ENCODE results near the gene LRRC61. TPM values are rescaled to one million over a fixed set of nuclear protein-coding genes. Genes with fewer than 3 reads are reported as not detected.

LRRC61 gene
- total and polyA plus RNA-seq, 2 experiments from 2014 or later = 34.7 to 75.2 TPM

DNA sequence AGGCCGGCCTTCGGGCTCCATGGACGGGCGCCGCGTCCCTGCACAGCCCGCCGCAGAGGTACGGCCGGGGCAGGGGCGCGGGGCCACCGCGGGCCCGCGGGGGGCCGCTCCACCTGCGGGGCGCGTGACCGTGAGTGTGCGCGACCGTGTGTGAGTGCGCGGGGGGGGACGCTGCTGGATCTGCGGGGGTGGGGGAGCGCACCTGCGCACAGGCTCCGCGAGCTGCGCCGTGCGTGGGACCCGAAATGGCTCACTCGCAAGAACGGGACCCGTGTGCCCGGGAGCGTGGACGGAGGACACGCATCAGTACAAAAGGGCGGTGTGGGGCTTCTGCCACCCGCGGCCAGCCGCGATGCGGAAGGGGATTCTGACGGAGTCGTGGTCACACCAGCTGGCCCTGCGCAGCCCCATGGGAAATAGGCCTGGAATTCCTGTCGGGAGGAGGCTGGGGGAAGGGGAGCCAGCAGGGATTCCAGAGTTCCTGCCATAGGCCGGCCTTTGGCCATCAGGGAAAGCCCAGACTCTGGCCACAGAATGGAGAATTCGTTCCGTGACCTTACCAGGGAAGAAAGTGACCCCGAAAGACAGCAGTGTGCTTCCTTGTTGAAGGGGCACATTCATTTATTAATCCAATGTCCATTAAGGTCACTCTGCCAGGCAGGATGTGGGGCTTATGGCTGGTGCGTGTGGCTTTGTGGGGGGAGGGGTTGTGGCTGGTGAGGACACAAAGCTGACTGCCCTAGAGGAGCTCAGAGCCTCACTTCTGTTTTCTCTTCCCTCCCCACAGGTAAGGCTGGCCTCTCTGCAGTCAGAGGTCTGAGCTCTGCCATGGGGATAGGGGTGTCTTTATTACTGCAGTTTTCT, 46.0 kb downstream of the LRRC61 start:
- Mint-ChIP-seq H3K36me3 (ENCODE audit: low read depth) (peaks cover 42% of the 10 kb centered on the region), H3K4me1 (peaks cover 53% of the 10 kb centered on the region), H3K27me3 (ENCODE audit: insufficient read depth, low read depth, poor library complexity) (peaks cover 22% of the 10 kb centered on the region), H3K9me3 (no peaks in the 10 kb centered on the region), H3K27ac (peak overlapping the region; percentile 100), H3K4me3 (peak overlapping the region; percentile 98)
- Histone ChIP-seq H3K4me1 (ENCODE audit: insufficient read depth) (peaks cover 42% of the 10 kb centered on the region), H3F3A (replicated peaks; ENCODE audit: low read depth) (peaks cover 19% of the 10 kb centered on the region), H3K27ac (ENCODE audit: low read depth) (peak overlapping the region; percentile 96), H2AFZ (no peak overlapping the region), H3K79me2 (replicated peaks; ENCODE audit: insufficient read depth) (peaks cover 46% of the 10 kb centered on the region), H3K27me3 (ENCODE audit: insufficient read depth) (no peaks in the 10 kb centered on the region), H3K4me3 (peak overlapping the region; percentile 81), H4K20me1 (replicated peaks; ENCODE audit: insufficient read depth) (peaks cover 5% of the 10 kb centered on the region), H3K9me2 (ENCODE audit: insufficient read depth) (no peaks in the 10 kb centered on the region), H3K4me2 (peak overlapping the region; percentile 96), H3K36me3 (ENCODE audit: insufficient read depth) (0 out of 2 replicates have a peak, but pooled peaks cover 3% of the 10 kb centered on the region)
- DNase-seq (ENCODE audit: low spot score) (peak; percentile 94), ATAC-seq (peak; percentile 63)
- TF ChIP-seq JUNB (IDR thresholded peaks at IDR 0.05; ENCODE audit: unreplicated experiment) (no peak), POLR2AphosphoS5 (IDR thresholded peaks at IDR 0.05; ENCODE audit: low read depth) (peak; percentile 59), CREB1 (CRISPR knock-in tag; IDR thresholded peaks at IDR 0.05; ENCODE audit: low read depth) (peak; percentile 65)
- TF ChIP-seq, protein P1, sequence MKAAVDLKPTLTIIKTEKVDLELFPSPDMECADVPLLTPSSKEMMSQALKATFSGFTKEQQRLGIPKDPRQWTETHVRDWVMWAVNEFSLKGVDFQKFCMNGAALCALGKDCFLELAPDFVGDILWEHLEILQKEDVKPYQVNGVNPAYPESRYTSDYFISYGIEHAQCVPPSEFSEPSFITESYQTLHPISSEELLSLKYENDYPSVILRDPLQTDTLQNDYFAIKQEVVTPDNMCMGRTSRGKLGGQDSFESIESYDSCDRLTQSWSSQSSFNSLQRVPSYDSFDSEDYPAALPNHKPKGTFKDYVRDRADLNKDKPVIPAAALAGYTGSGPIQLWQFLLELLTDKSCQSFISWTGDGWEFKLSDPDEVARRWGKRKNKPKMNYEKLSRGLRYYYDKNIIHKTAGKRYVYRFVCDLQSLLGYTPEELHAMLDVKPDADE (IDR thresholded peaks at IDR 0.05) = peak; percentile 41; the same call in 1 of the 2 replicates

GRCh38 chr7:150369748-150370501, 46.8 kb downstream of the LRRC61 start:
- H3K27ac ChIP-seq (ENCODE audit: low read depth) = peak overlapping the region; percentile 96
- H3K27me3 ChIP-seq (ENCODE audit: insufficient read depth) = no peaks in the 10 kb centered on the region
- H3K4me3 Mint-ChIP-seq = peak overlapping the region; percentile 98
- peaks cover 45% of the 10 kb centered on the region for H3K4me1 ChIP-seq (ENCODE audit: insufficient read depth)
- peaks cover 5% of the 10 kb centered on the region for H4K20me1 ChIP-seq (replicated peaks; ENCODE audit: insufficient read depth)
- H3K36me3 ChIP-seq (ENCODE audit: insufficient read depth) = 0 out of 2 replicates have a peak, but pooled peaks cover 3% of the 10 kb centered on the region
- H3K36me3 Mint-ChIP-seq (ENCODE audit: low read depth) = peaks cover 50% of the 10 kb centered on the region
- H3K4me2 ChIP-seq = peak overlapping the region; percentile 96
- ATAC-seq = no peak
- no peaks in the 10 kb centered on the region for H3K9me3 Mint-ChIP-seq
- H3K4me3 ChIP-seq = peak overlapping the region; percentile 81
- peaks cover 47% of the 10 kb centered on the region for H3K79me2 ChIP-seq (replicated peaks; ENCODE audit: insufficient read depth)
- H3K4me1 Mint-ChIP-seq = peaks cover 58% of the 10 kb centered on the region
- peak overlapping the region; percentile 100 for H3K27ac Mint-ChIP-seq
- H3K9me2 ChIP-seq (ENCODE audit: insufficient read depth) = no peaks in the 10 kb centered on the region
- no peak overlapping the region for H2AFZ ChIP-seq
- H3K27me3 Mint-ChIP-seq (ENCODE audit: insufficient read depth, low read depth, poor library complexity) = peaks cover 27% of the 10 kb centered on the region
- TF ChIP-seq POLR2AphosphoS5 (IDR thresholded peaks at IDR 0.05; ENCODE audit: low read depth) = no peak
- TF ChIP-seq, protein P1 (IDR thresholded peaks at IDR 0.05) = no peak
- TF ChIP-seq JUNB (IDR thresholded peaks at IDR 0.05; ENCODE audit: unreplicated experiment) = no peak
- TF ChIP-seq CREB1 (CRISPR knock-in tag; IDR thresholded peaks at IDR 0.05; ENCODE audit: low read depth) = no peak
- TF ChIP-seq, protein P2, sequence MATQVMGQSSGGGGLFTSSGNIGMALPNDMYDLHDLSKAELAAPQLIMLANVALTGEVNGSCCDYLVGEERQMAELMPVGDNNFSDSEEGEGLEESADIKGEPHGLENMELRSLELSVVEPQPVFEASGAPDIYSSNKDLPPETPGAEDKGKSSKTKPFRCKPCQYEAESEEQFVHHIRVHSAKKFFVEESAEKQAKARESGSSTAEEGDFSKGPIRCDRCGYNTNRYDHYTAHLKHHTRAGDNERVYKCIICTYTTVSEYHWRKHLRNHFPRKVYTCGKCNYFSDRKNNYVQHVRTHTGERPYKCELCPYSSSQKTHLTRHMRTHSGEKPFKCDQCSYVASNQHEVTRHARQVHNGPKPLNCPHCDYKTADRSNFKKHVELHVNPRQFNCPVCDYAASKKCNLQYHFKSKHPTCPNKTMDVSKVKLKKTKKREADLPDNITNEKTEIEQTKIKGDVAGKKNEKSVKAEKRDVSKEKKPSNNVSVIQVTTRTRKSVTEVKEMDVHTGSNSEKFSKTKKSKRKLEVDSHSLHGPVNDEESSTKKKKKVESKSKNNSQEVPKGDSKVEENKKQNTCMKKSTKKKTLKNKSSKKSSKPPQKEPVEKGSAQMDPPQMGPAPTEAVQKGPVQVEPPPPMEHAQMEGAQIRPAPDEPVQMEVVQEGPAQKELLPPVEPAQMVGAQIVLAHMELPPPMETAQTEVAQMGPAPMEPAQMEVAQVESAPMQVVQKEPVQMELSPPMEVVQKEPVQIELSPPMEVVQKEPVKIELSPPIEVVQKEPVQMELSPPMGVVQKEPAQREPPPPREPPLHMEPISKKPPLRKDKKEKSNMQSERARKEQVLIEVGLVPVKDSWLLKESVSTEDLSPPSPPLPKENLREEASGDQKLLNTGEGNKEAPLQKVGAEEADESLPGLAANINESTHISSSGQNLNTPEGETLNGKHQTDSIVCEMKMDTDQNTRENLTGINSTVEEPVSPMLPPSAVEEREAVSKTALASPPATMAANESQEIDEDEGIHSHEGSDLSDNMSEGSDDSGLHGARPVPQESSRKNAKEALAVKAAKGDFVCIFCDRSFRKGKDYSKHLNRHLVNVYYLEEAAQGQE (IDR thresholded peaks at IDR 0.05; ENCODE audit: unreplicated experiment) = no peak
- no peak for TF ChIP-seq NANOG (IDR thresholded peaks at IDR 0.05; ENCODE audit: borderline replicate concordance)
- no peak for DNase-seq (ENCODE audit: low spot score)
- peaks cover 19% of the 10 kb centered on the region for H3F3A ChIP-seq (replicated peaks; ENCODE audit: low read depth)
